Glomerular endothelial cell (primary cell): Measurements from ENCODE around the gene EPHB1. TPM values are rescaled to one million over a fixed set of nuclear protein-coding genes. Genes with fewer than 3 reads are reported as not detected.

ENCODE experiments used
- DNase-seq: peaks from one replicate; pipeline ENCODE4 v3.0.0-alpha.2; 2011; ENCODE audit warnings: low read depth, low spot score; ENCODE audit errors: extremely low read depth
- total RNA-seq: library from RNA; depleted of rRNA; stranded (reverse); fragments of >200 nt; gene quantifications from 2 replicates; pipeline ENCODE4 v1.2.3, GENCODE V29; 2015

EPHB1 gene
- total RNA-seq, 1 donor from 2014 or later = 25.7 TPM

DNA sequence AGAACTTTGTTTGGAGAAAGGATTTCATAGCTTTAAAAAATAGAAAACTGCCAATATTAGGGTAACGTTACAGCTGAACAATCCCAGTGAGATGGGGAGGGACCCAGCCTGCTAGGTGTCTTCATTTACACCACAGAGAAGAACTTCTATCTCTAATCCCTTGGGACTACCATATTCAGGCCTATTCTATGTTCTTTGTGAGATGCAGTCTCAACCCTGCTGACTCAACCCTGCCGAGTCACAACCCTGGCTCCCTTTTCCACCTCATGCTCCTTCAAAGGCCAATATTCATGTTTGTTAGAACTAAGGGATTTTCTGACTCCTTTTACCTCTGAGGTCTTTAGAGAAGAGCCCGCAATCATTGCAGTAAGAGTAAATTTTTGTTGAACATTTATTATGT lies 350.5 kb downstream of the EPHB1 start:
- no peak for DNase-seq

DNA sequence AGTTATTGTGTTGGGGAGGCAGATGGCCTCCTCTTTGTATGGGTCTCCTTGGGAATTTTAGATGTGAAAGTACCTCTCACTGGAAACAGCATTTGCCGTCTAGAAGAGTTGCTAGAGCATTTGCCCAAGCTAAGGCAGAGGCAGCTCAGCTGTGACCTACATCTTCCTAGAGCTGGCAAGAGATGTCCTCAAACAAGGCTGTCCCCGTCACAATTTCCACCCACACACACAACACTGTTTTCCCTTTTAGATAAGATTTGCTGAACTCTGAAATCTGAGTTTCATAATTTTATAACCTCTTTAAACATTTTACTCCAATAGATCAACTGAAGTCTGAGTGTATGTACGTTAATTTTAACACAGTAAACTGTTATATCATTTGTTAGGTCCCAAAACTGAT lies 352.6 kb downstream of the EPHB1 start:
- no peak for DNase-seq

DNA sequence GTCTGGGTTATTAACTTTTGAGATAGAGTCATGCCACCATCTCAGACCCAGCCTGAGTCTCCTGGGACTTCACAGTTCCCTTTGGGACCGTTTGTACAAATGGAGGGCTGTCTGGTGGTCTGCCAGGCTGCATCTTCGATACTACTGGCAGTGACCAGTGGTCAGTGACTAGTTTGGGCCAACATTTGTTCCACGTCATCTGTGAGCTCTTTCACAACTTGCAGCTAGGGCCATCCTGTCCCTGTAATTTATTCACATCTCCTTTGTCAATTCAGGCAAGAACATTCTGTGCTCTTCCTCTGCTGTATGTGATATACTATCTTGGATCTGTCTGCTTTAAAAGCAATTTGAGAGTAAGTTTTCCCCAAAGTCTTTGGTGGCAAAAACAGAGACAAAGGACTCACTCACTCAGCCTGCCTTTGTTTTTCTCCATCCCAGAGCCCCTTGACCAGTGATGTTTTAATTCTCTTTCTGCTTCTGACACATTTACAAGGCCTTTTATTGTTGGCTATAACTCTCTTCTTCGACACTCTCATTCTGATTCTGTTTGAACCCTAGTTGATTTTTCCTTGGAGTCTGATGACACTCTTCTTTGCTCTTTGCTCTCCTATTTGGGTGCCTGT lies 353.4 kb downstream of the EPHB1 start:
- no peak for DNase-seq

DNA sequence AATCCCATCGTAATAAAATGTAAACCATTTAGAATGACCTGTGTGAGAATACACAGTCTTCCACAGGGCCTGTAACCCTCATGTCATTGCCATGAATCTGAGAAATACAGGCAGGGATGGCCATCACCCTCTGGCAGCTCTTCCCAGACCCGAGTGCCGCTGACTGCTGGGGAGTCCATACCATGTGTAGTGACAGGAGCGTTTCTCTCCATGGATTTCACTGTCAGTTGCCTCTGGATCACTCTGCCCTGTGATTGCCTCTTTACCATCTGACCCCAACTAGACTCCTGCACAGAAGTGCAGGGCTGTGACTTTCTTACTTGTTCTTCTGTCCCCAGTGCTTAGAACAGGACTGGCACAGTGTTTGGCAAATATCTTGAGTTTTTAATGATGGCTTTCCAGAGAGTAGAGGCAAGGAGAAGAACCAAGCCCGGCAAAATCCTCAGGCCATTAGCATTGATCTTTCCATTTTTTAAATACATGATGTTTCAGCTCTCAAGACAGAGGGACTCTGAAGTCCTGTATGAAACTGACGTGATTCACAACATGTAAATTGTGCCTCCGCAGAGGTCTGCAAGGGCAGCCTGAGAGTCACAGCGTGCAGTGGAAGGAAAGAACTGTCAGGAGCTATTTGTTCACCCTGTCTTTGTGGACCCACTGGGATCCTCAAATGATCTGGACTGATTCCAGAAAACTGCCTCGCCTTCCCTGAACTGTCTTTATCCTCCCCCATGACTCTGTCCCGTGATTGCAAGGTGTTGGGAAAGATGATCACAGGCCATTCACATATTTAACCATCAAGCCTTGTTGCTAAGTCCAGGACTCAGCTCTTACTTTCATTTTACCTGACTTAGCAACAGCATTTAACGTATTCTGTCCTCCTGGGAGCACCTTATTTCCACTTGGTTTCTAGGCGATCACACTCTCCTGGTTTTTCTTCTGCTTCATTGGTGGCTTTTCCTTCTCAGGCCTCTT lies 354.9 kb downstream of the EPHB1 start:
- DNase-seq = no peak

DNA sequence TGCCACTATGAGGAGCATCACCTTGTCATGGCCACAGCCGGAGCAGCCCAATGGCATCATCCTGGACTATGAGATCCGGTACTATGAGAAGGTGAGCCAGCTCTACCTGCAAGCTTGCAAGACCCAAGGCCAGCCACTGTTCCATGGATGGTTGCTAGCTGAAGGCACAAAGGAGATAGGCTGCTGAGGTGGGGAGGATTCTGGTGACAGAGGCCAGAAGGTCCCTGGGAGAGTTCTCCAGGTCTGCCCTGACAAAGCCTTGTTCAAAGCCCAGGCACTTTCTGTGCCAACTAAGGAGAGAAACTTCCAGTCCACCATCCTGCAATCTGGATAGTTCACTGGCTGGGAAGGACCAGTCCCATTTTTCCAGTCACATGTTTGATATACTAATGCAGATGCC lies 359.1 kb downstream of the EPHB1 start:
- no peak for DNase-seq

DNA sequence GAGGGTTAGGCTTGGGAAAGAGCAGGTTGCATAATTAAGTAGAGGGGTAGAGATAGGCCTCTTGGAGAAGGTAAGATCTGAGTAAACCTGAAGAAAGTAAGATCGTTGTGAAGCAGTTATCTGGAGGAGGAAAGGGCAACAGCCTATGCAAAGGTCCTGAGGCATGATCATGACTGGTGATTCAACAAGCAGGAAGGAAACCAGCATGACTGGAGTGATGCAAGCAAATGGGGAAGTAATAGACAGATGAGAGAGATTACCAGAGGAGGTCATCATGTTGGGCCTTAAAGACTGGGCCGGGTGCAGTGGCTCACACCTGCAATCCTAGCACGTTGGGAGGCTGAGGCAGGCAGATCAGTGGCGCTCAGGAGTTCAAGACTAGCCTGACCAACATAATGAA lies 360.2 kb downstream of the EPHB1 start:
- DNase-seq = no peak

DNA sequence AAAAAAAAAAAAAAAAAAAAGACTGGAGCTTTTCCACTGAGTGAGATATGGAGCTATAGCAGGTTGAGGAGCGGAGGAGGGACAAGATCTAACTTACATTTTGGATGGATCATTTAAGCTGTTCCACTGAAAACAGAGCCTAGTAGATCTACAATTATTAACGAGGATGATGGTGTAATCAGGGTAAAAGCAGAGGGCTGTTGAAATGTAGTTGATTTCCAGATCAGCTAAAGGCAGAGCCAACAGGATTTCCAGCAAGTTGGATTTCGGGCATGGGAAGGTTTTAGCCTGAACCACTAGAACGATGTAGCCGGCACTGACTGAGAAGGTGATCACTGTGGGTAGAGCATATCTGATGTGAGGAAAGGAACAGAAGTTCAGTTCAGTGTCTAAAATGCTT lies 360.7 kb downstream of the EPHB1 start:
- DNase-seq = no peak

DNA sequence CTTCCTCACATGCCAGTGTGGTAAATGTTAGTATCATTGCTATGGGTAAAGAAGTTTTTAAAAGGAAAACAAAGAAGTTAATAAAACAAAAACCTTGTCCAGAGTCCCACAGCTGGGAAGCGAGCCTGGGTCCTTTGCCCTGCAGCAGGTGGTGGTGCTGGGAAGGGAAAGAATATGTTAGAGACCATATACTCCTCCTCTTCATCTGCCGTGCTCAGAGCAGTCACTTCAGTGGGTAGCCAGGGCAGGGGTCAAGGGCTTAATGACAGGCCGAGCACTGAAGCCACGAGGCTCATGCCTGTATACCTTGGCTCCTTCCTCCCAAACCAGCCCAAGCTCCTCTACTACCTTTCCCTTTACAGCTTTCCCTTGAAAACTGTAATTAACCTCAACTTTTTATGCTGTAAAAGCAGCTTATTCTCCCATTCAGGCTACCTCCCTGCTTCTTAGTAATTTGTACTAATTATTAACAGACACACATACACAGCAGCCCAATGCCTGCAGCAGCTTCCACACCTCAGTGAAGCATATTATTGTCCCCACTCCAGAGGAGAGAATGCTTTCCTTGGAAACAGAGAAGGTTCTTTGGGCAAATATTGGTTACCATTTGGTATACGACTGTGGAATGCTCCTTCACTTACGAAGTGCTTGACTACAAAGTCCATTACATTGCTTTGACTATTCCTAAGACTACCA lies 362.1 kb downstream of the EPHB1 start:
- no peak for DNase-seq

DNA sequence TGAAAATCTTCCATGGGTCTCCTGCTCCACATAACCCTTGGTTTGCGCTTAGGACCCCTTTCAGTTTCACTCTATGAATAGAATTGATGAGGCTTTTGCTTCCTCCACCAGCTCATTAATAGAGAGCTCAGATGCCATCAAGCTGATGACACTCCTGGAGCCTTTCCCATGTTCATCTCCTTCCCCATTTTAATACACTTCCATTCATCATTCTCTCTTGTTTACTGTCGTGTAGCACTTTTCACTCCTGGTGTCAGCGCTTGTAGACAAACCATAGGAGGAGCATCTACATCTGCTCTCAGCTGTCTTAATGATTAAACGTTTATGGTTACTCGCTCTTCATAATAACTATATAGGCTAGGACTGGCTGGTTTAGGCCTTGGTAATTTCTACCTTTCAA lies 363.5 kb downstream of the EPHB1 start:
- no peak for DNase-seq

DNA sequence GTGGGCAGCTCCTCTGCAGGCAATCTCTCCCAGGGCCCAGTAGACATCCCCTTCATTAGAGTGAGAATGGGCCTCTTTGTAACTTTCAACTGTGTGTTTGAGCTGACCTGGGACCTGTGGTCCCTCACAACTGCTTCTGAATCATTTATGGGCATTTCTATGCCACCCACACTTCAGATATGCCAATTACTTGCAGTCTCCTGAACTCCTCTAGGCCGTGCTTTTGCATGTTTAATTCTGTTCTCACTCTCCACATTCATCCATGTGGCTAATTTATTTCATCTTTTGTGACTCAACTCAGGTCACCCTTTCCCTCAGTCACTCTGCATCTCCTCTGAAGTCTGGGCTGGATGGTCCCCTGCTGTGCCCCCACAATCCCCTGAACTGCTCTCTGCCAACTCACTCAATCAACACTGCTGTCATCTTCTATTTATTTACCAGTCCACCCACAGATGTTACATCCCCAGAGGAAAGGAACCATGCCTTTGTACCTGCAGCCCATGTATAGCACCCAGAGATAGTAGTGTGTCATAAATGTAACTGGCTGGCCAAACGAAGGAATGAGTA lies 364.7 kb downstream of the EPHB1 start:
- DNase-seq = no peak

DNA sequence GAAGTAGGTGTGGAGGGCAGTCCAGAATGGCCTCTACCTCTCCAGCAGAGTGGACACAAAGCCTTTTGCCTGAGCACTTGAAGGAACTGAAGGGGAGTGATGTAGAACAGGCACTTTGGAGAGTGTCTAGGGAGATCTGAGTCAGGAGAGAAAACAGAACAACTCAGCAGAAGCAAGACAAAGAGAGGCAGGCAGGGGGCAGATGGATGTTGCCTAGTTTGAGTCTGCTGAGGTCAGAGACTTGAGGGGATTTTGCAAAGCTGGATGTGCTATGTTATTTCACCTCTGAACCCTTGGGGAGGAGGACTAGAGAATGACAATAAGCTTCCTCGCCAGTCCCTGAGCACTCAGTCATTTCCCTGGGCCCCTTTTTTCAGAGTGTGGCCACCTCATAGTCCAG lies 366.4 kb downstream of the EPHB1 start:
- no peak for DNase-seq

DNA sequence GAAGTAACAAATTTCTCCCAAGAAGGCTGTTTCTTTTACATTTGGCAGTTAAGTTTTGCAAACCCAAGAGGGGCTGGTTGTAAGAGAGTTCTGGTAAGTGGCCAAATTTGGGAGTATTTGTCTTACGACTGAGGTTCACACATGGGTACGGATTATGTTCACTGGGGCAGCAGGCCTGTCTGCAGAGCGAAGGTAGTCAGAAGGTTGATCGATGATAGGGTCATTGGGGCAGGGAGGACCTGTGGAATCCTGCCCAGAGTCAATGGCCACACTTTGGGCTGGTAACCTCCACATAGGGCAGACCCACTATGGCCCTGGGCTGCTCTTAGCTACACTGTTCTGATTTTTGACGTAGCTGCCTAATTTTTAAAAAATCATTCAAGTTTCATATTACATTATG lies 368.6 kb downstream of the EPHB1 start:
- DNase-seq = no peak

DNA sequence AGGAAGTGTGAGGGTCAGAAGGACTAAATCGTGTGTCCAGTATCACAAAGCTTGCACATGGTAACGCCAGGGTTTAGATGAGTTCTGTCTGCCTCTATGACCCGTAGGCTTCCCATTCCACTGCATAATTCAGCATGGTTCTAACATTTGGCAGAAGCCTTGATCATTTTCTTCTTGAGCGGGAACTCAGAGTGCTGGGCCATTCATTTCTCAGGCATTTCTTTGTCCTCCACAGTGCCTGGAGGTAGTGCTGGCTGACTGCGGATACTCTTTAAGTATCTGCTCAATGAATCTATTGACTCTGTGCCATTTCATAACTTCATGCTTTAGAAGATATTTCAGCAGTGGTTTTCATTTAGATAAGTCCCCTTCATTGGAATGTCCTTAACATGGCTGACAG lies 370.2 kb downstream of the EPHB1 start:
- DNase-seq = no peak

DNA sequence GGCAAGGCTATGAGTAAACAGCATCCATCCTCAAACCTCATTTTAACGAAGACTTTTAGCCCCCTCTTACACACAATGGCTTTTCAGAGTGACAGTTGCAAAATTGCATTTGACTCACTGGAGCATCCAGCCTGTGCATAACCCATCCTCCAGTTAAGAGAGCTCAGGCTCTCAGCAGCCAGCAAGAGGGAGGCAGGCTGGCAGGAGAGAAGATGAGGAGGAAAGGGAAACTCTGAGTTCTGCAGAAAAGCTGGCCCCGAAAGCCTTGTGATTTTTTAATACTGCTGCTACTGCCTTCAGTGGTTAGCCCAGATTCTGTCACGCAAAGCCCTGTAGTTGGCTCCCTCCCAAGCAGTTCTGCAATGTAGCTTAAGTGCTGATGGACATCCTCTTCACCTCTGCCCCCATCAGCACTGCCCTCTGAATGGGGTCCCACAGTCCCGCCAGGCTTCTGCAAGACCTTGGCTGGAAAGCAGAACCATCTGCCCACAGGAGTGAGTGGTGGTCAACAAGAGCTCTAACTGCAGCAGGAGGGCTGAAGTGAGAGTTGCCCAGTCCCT lies 371.3 kb downstream of the EPHB1 start:
- DNase-seq = no peak

DNA sequence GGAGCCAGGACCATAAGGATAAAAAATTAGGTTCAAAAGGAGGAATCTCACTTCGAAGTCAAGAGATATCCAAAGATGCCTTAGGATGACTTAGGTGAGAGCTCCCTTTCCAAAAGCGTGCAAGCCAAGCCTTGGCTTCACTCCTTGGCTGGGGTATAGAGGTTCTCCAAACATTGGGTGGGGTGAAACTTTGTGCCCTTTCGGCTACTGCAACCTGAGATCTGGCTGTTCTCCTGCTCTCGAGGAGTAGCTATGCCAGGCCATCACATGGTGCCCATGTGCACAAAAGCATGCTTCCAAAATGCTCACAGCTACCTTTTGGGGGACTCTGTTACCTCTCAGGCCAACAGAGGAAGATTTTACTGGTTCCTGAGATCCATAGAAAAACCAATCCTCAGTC lies 373.8 kb downstream of the EPHB1 start:
- no peak for DNase-seq

DNA sequence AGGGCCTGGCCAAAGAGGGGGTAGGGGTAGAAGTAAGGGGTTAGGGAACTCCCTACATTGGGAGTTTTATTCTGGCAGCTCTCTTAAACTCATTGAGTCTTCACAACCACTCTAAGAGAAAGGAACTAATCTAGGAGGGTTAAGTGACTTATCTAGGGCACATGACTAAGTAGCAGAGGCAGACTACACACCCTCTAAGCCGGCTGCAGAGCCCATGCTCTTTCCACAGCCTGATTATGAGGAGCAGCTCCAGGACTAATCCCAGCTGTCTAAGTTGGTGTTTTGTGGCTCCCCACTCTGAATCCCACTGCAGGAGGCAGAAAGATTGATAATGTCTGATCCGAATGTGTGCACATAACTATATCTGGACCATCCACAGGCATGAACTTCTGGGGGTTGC lies 374.6 kb downstream of the EPHB1 start:
- DNase-seq = no peak

DNA sequence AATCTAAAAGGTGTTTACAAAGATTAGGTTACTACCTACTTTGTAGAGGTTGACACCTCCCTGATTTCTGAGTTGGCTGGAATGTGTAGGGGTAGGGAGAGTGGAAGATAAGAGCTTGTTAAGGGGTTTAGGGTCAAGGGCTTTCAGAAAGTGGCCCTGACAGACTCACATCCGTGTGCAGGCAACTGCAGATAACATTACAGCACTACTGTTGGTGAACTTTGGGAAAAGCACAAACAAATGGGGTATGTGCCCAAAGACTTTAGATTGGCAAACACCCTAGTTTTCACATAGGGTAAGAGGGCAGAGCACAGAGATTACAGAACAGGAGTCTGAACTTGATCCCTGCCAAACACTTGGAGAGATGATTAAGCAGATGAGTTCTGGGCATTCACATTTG lies 375.7 kb downstream of the EPHB1 start:
- no peak for DNase-seq

DNA sequence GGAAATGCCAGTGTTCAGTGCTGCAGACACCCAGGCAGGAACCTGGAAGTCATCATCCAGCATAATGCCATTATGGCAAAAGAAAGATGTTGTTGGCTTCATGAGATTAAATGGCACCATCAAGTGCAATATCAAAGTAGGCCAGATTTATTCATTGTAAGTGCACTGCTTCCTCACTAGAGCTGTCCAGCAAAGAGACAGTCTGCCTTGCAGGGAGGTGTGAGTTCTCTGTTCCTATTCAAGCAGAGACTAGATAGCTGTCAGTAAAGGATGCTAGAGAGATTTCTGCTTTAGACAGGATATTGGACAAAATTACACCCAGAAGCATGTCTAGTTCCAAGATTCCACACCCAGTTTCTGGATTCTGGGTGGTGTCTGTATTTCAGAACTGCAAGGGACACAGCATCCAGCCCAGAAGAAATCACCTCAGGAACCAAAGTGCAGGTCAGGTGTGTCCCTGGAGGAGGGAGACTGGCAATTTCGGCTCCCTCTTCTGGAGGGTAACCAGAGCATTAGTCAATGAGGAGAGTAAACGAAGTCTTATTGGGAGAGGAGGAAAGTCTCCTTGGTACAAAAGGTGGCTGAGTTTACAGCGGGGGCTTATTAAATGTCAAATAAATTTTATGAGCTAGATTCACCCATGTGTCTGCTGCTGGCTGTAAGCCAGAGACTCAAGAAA lies 377.3 kb downstream of the EPHB1 start:
- no peak for DNase-seq

DNA sequence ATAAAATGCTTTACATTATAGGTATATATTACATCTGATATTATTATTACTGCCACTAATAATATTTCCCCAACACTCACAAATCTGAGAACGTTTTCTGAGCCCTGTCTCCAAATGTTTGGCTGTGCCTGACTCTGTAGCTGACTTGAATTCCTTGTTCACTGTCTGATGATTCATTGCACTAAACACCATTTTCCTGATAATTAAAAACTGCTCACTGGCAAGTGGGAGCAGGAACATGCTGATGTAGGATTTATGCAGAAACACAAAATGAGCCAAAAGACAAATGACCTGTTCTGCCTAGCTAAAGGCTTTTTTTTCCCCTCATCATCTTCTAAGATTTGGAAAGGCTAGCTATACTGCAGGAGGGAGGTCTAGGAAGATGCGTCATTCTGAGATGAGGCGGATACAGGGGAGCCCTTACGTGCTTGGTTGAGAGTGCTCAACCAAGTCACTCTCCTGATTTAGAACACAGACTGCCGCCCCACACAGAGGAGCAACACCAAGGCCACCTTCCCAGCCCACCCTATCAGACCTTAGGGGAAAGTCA lies 380.7 kb downstream of the EPHB1 start:
- DNase-seq = no peak

DNA sequence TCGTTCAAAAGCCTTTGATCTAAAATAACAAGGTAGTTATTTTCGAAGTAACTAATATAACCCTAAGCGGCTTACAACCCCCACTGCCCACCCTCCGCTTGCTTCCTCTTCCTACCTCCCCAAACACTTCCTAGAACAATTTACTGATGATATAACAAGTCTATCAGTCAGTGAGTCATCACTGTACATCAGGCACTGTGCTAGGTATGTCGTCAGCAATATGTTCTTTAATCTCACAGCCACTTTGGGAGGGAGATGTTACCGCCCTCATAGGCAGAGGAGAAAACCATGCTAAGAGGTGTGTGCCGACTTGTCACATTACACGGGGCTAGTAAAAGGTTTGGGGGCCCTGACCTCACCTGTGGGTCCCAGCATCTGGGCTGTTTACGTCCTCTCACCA lies 381.8 kb downstream of the EPHB1 start:
- no peak for DNase-seq
